EH (cell line): ENCODE results near the gene TBC1D1.
A peak's percentile ranks its signal among the peaks of the same experiment; 100 is the strongest.

Source experiments
- DNase-seq: peaks from one replicate; pipeline ENCODE4 v3.0.0-alpha.2; 2015; ENCODE audit warnings: low read depth

Gene TBC1D1

GRCh38 chr4:38105475-38106220 is 214.8 kb downstream of the TBC1D1 start:
- no peak for DNase-seq

DNA sequence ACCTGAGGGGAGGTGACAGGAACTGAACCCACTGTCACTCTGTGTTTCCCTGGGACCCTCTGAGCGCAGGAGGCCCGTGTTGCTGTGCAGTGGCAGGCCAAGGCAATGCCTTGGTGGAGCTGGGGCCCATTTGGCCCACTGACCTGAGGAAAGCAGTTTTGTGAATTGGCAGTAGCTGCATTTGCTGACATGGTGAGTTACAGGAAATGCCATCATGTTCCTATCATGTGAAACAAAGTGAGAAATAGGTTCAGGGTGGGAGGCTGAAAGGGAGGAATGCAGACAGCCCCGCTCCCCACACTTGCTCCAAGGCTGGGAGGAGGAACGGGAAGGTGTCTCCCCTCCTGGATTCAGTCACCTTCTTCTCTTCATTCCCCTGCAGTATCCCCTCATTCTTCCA is 215.4 kb downstream of the TBC1D1 start:
- peak; percentile 49 for DNase-seq

DNA sequence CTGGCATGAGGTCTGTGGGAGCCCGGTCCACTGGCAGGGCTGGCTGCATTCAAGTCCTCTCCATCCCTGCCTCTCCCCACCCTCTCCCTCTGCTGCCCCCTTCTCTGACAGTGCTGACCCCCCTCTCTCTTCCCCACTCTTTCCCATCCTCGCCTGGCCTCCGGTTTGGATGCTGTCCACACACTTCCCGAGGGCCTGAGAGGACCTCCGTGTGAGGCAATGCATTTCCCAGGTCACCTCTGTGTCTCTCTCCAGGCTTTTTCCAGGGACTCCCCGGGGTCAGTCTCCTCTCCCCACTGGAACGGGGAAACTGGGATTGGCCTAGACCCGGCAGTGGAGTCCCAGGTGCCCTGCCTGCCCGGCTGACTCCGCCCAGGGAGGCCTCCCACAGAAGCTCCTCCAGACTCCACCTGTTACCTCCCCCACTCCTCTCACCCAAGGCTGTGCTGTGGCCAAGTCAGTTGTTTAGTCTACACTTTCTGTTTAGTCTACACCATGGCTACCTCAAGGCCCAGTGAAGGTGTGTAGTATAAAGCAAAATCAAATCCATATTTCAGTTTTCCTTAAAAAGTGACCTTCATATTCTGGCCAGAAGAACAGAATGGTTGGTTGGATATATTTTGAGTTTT is 216.1 kb downstream of the TBC1D1 start:
- DNase-seq = no peak

DNA sequence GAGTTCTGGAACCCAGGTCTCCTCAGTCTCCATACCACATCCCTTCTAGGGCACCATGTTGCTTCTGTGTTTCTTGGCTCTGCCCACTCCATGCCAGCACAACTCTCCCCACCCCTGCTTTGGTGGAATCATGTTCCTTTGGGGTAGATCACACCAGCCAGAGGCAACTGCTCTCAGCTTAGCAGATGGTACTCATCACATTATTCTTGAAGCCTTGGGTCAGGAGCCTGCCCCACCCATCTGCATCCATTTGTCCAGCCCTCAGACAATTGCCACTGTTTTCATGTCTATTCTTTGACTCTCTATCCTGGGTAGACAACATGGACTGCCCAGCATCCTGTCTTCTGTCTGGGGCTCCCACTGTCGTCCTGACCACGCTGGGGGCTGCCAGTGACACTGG is 216.9 kb downstream of the TBC1D1 start:
- no peak for DNase-seq

GRCh38 chr4:38109370-38109769 is 218.5 kb downstream of the TBC1D1 start:
- DNase-seq = no peak

- DNase-seq = no peak
Observed at GRCh38 chr4:38109896-38110295, 219.0 kb downstream of the TBC1D1 start.

GRCh38 chr4:38111024-38111423 is 220.1 kb downstream of the TBC1D1 start:
- DNase-seq = peak; percentile 18

GRCh38 chr4:38111717-38112116 is 220.8 kb downstream of the TBC1D1 start:
- no peak for DNase-seq

GRCh38 chr4:38113132-38113531 is 222.2 kb downstream of the TBC1D1 start:
- DNase-seq = no peak

DNA sequence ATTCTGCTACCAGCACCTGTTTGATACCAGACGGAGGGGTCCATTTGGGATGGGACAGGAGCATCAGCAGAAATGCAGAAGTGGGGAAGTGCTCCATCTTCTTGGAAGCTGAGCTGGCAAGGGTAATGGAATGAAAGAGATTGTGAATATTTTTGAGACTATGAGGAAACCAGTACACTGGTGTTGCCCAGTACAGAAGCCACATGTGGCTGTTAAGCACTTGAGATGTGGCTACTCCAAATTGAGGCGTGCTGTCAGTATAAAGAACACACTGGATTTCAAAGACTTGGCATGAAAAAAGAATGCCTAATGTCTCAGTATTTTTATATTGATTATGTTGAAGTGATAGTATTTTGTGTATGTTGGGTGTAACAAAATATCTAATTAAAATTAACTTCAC is 222.7 kb downstream of the TBC1D1 start:
- no peak for DNase-seq

- peak; percentile 29 for DNase-seq
Observed at GRCh38 chr4:38114386-38115150, 223.7 kb downstream of the TBC1D1 start.

- DNase-seq = no peak
Observed at GRCh38 chr4:38115601-38116000, 224.7 kb downstream of the TBC1D1 start.

GRCh38 chr4:38117591-38117990 is 226.7 kb downstream of the TBC1D1 start:
- DNase-seq = no peak

DNA sequence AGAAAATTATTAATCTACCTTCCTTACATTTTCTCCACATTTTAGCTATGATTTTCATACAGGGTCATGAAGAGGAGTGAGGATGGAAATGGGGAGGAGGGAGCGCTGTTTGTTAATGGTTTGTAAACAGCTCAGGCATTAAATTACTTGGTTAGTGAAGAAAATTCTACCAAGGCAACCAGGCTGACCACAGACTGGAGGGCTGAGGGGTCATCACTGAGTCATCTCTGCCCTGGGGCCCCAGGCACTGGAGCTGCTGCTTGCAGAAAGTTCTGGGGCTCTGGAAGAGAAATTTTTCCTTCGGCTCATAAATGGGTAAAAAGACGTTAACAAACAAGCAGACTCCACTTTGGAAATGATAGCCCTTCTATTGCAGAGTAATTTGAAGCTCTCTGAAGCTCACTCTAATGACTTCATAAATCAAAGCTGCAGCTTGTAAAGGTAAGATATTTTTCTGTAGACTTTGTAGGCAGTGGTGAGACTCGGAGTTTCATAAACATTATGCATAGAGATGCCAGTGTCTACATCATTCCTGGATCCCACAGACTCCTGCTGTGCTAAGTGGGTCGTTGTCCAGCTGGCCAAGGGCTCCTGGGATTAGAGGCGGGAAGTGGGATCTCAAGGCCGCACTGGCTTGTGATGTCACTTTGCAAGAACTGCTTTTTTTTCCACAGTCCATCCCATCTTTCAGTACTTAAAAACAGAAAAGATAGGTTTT is 228.9 kb downstream of the TBC1D1 start:
- DNase-seq = peak; percentile 92

DNA sequence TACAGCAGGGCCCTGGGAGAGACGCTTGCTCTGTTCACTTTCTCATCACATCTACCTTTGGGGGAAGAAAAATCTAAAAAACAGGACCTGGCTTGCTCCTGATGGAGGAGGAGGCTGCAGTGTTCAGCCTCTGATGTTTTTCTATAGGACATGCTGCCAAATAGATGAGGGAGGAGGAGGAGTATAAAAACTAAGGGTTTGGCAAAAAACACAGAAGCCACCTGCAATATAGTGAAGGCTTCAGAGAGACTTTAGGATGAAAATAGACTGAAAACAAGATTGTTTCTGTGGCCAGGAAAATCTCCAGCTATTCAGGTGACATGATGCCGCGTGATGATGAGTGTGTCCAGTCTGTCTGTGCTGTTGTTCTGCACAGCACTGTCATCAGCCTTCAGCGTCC is 229.9 kb downstream of the TBC1D1 start:
- no peak for DNase-seq

GRCh38 chr4:38122060-38122459 is 231.2 kb downstream of the TBC1D1 start:
- no peak for DNase-seq

DNA sequence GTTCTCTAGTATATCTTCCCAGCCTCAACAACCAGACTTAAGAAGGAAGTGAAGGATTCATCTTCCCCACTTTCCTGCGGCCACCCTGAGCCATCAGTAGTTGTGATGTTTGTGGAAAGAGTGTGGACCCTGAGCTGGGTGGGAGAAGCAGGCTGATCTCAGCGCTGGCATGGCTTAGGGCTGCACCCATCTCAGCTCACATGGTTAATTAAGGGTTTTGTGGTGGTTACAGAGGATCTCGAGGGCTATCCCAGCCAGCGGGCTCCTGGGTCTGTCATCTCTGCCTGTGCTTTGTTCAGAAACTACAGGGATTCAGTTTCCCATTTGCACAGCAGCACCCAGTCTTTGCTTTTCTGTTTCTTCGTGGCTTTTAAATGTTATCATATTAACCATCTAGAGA is 232.7 kb downstream of the TBC1D1 start:
- DNase-seq = no peak

- DNase-seq = no peak
Observed at GRCh38 chr4:38124961-38125360, 234.1 kb downstream of the TBC1D1 start.

DNA sequence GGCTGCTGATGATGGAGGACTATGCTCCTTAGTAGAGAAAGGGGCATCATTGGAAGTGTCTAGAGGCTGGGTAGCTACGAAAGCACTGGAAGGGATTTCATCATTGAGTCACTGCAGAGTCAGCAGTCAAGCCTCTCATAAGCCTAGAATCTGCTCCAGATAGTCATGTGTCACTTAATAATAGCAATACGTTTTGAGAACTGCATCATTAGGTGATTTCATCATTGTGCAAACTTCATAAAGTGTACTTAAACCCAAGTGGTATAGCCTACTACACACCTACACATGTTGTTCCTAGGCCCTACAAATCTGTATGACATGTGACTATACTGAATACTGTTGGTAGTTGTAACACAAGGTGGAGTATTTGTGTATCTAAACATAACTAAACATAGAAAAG is 234.9 kb downstream of the TBC1D1 start:
- peak; percentile 13 for DNase-seq

- DNase-seq = peak; percentile 41
Observed at GRCh38 chr4:38128478-38129459, 237.9 kb downstream of the TBC1D1 start.
